Hypothalamus (tissue), 51 donors: ENCODE data around the gene YIPF5.

ENCODE experiments used
- DNase-seq, 51 donors: peaks; one replicate each; lab custom pipeline; 2025; lab: John Stamatoyannopoulos, UW

YIPF5 gene

DNA sequence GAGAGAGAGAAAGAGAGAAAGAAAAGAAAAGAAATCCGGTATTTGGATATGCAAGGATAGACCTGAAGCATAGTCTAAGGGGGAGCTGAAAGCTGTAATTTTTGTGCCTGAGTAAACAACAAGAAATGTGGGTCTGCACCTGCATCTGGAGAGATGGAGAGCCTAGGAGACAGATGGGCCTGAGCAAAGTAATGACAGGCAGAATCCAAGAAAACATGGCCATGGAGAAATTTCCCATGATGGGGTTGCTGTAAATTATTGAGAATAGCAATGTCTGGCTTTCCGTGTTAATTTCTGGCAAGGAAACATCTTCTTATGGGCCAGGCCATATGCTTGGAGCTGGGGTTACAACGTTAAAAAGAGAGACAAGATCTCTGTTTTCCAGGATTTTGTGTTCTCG is 40.2 kb downstream of the YIPF5 start:
- no peak for DNase-seq

DNA sequence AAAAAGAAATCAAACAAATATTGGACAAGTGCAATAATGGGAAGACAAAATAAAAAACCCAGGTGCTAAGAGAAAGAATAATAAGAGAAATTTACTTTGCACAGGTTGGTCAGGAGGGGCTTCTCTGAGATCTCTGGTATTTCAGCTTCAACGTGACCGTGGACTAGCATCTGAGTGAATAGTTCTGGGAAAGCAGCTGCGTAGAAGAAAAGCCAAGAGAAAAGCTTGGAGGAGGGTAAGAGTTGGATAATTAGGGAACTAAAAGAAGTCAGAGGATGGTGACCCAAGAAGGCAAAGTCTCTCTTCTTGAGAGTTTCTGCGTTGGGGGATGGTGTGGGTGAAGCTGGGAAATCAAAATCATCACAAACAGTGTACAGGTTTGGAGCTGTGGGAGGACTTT is 41.6 kb downstream of the YIPF5 start:
- DNase-seq, result no peak

DNA sequence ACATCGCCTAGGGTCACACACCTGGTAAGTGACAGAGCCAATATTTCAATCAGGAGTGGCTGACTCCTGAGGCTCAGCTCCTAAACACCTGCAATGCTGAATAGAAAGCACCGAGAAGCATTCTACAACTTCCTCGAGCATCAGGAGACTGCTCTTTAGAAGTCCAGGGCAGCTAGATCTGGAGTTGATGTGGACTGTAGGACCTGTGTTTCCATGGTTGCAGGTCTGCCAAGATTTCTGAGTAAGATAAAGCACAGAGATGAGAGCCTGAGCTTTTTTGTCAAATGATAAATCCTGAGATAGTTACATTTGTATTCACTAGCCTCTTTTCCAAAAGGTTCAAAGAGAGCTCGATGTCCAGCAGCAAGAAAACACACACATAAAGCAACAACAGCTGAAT is 43.8 kb downstream of the YIPF5 start:
- no peak for DNase-seq

DNA sequence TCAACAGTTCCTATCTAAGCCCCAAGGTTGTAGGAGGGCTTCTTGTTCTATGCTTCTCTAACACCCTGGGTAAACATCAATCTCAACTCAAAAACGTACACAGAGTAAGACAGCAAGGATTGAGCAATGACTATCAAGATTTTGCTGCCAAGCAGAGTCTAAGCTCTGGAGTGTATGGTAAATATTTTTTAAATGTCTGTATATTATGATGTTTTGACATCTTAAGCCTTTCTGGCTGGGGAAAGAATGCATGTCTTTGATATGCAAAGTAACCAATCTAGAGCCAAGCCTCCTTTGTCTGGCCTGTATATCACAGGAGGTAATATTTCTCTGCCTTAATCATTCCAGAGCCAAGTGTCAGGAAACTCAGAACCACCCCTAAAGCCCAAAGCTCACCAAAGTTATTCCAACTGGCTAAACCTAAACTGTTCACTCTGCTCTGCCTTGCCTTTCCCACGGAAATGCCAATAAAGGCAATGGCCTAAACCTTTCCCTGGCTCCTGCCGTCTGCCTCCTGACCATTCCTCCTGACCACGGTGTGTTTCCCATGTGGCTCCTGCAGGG is 45.2 kb downstream of the YIPF5 start:
- no peak for DNase-seq

DNA sequence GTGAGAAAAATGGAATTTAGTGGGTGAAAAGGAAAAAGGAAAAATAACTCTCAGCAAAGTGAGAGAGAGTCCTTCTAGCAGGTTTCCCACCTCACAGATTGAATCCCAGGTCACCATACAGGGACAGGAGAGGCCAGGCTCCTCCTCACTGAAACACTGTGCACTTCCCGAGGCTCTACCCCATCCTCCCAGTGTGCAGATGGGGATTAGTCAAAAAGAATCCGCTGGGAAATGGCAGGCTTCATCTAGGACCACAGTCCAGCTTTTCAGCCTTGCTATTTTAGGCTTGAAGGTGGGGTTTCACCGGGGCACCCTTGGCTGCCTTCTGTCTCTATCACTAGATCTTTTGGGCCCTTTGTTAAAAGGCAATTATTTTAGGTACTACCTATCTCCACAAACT is 47.8 kb downstream of the YIPF5 start:
- no peak for DNase-seq

DNA sequence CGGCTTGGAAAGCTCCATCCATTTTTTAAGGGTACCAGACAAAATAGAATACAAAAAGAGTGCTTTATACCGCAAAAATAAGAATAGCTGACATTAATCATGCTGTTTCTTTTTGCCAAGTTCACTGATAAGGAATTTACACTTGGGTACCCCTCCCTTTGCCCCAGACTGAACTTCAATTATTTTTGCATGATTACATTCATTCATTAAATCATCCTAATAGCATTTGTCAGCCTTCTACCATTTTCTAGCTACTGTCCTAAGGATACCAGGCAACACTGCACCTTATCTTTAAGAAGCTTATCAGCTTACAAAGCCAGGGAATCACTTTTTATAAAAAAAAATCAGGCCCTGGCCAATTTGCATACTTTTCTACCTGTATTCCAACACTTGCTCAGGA is 48.4 kb downstream of the YIPF5 start:
- no peak for DNase-seq

DNA sequence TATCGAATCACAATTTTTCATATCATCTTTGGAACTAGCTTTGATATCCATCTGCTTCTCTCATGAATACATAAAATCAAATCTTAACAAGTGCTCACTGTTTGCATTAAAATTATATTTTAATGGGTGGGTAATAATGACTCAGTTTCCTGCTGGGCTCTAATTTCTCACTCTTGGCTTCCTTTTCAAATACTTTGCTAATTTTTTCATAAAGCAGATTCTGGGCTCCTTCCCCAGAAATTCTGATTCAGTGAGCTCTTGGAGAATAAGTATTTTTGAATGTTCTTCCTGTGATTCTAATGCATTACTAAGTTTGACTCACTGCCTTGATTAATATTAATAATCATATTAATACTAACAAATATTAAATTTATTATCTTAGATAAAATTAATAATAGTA is 48.9 kb downstream of the YIPF5 start:
- DNase-seq, result no peak

DNA sequence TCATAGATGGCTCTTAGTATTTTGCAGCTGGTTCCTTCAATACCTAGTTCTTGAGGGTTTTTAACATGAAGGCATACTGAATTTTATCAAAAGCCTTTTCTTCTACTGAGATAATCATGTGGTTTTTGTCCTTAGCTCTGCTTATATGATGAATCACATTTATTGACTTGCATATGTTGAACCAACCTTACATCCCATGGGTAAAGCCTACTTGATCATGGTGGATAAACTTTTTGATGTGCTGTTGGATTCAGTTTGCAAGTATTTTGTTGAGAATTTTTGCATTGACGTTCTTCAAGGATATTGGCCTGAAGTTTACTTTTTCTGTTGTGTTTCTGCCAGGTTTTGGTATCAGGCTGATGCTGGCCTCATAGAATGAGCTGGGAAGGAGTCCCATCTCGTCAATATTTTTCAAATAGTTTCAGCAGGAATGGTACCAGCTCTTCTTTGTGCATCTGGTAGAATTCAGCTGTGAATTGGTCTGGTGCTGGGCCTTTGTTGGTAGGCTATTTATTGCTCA is 49.7 kb downstream of the YIPF5 start:
- DNase-seq, result no peak

DNA sequence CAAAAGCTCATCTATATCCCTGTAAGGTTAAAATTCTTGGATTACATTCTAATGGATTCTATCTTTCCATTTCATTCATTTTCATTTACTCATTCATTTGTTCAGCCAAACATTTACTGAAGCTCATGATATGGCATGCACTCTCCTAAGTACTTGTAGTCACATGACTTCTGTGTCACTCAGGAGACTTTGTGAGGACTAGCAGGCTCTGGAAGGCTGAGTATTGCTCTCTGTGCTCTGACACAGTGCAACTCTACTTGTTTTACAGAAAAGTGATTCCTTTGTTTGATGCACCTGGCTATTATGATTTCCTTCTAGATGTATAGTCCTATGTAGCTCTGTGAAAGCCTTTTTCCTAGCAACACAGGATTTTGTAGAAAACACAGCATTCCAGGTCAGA is 53.0 kb downstream of the YIPF5 start:
- DNase-seq, result no peak

DNA sequence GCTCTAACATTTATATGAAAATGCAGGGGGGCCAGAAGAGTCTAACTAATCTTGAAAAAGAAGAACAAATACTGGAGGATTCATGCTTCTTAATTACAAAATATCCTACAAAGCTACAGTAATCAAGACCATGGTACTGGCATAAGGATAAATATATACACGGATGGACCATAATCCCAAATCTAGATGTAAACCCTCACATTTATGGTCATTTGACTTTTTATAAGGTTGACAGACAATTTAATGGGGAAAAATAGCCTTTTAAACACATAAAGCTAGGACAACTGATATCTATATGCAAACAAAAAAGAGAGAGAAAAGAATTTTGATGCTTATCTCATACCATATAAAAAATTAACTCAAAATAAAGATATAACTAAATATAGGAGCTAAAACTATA is 55.9 kb downstream of the YIPF5 start:
- DNase-seq, result no peak
